Endothelial cell (in vitro differentiated cells): ENCODE results near the gene SMIM5. TPM values are rescaled to one million over a fixed set of nuclear protein-coding genes. Genes with fewer than 3 reads are reported as not detected.
"Not testable (repeated sequence)": the region's sequence is repeated elsewhere in the genome, so short reads cannot be mapped to it uniquely, and the experiment has no call there.

Experiments used
- DNase-seq: peaks from one replicate; pipeline ENCODE4 v3.0.0; 2021; ENCODE audit warnings: low spot score
- H3K27ac Mint-ChIP-seq: one replicate; pipeline ENCODE4 v1.8.0; 2021; ENCODE audit warnings: mixed read lengths, inconsistent platforms; ENCODE audit not compliant: unreplicated experiment
- H3K27me3 Mint-ChIP-seq: one replicate; pipeline ENCODE4 v1.8.0; 2021; ENCODE audit warnings: mild to moderate bottlenecking, moderate library complexity, mixed read lengths, inconsistent platforms; ENCODE audit not compliant: unreplicated experiment
- H3K36me3 Mint-ChIP-seq: one replicate; pipeline ENCODE4 v1.8.0; 2021; ENCODE audit warnings: mild to moderate bottlenecking, low read depth, mixed read lengths, inconsistent platforms; ENCODE audit not compliant: unreplicated experiment
- H3K4me1 Mint-ChIP-seq: one replicate; pipeline ENCODE4 v1.8.0; 2021; ENCODE audit warnings: mild to moderate bottlenecking, mixed read lengths, inconsistent platforms; ENCODE audit not compliant: unreplicated experiment
- H3K4me3 Mint-ChIP-seq: one replicate; pipeline ENCODE4 v1.8.0; 2021; ENCODE audit warnings: mild to moderate bottlenecking, mixed read lengths, inconsistent platforms; ENCODE audit not compliant: unreplicated experiment
- H3K9me3 Mint-ChIP-seq: one replicate; pipeline ENCODE4 v1.8.0; 2021; ENCODE audit warnings: mixed read lengths, inconsistent platforms; ENCODE audit not compliant: unreplicated experiment
- CTCF ChIP-seq: fragments of 200-600 bp; sonication (generic); IDR thresholded peaks from one replicate; pipeline ENCODE4 v1.5.0; 2021; ENCODE audit warnings: antibody characterized with exemption; ENCODE audit not compliant: unreplicated experiment
- total RNA-seq: library from RNA; stranded (reverse); fragmentation: NEBNext Ultra II Directional; extraction: Animal tissue kit (Norgen Biotek cat#: 25700); gene quantifications from one replicate; pipeline ENCODE4 v1.2.1, GENCODE V29; 2021; ENCODE audit not compliant: unreplicated experiment

SMIM5 gene
- total RNA-seq, 1 donor from 2014 or later: 1.1 TPM

- Mint-ChIP-seq H3K9me3 (no peaks in the 10 kb centered on the region), H3K27ac (no peak overlapping the region), H3K27me3 (peaks cover 4% of the 10 kb centered on the region), H3K36me3 (peaks cover 3% of the 10 kb centered on the region), H3K4me3 (no peak overlapping the region), H3K4me1 (peaks cover 8% of the 10 kb centered on the region)
- TF ChIP-seq CTCF: no peak
- DNase-seq: no peak
Observed at GRCh38 chr17:75637143-75637538, 3.9 kb downstream of the SMIM5 start.

- Mint-ChIP-seq H3K27me3 (peaks cover under 1% of the 10 kb centered on the region), H3K27ac (no peak overlapping the region), H3K36me3 (peaks cover 4% of the 10 kb centered on the region), H3K4me3 (no peak overlapping the region), H3K4me1 (peaks cover 8% of the 10 kb centered on the region), H3K9me3 (no peaks in the 10 kb centered on the region)
- TF ChIP-seq CTCF: no peak
- DNase-seq: no peak
Observed at GRCh38 chr17:75637551-75637950, 4.3 kb downstream of the SMIM5 start.

- H3K27ac Mint-ChIP-seq, DNase-seq, H3K9me3 Mint-ChIP-seq, H3K4me1 Mint-ChIP-seq, H3K36me3 Mint-ChIP-seq, H3K27me3 Mint-ChIP-seq: not testable (repeated sequence)
- peak overlapping the region; percentile 31 for H3K4me3 Mint-ChIP-seq
Observed at GRCh38 chr17:75638039-75638438, 4.8 kb downstream of the SMIM5 start.

- peaks cover 7% of the 10 kb centered on the region for H3K36me3 Mint-ChIP-seq
- H3K9me3 Mint-ChIP-seq: no peaks in the 10 kb centered on the region
- H3K4me1 Mint-ChIP-seq: peaks cover 2% of the 10 kb centered on the region
- no peak overlapping the region for H3K4me3 Mint-ChIP-seq
- no peak overlapping the region for H3K27ac Mint-ChIP-seq
- DNase-seq: no peak
- TF ChIP-seq CTCF: no peak
- no peaks in the 10 kb centered on the region for H3K27me3 Mint-ChIP-seq
Observed at GRCh38 chr17:75638893-75639292, 5.7 kb downstream of the SMIM5 start.

- no peak overlapping the region for H3K4me3 Mint-ChIP-seq
- no peaks in the 10 kb centered on the region for H3K27me3 Mint-ChIP-seq
- H3K9me3 Mint-ChIP-seq: no peaks in the 10 kb centered on the region
- H3K36me3 Mint-ChIP-seq: peaks cover 7% of the 10 kb centered on the region
- H3K27ac Mint-ChIP-seq: no peak overlapping the region
- H3K4me1 Mint-ChIP-seq: no peaks in the 10 kb centered on the region
- TF ChIP-seq CTCF: no peak
- no peak for DNase-seq
Observed at GRCh38 chr17:75639327-75639726, 6.1 kb downstream of the SMIM5 start.
